ENCODE data around the gene FAM222B. TPM values are rescaled to one million over a fixed set of nuclear protein-coding genes. Genes with fewer than 3 reads are reported as not detected.

The FAM222B gene
- total RNA-seq, 4 donors from 2014 or later: 23.2 to 41.0 (median 32.9) TPM

GRCh38 chr17:28759256-28759865, 83.2 kb downstream of the FAM222B start:
- H3K27me3 ChIP-seq: no peaks in the 10 kb centered on the region
- 95 to 100% methylated on average over 2 to 18 of the region's 18 CpGs for WGBS, 2 donors (ENCODE audit: low coverage in 1 of 2)
- no peak for TF ChIP-seq POLR2AphosphoS5 (IDR thresholded peaks at IDR 0.05)
- TF ChIP-seq CTCF (IDR thresholded peaks at IDR 0.05): no peak
- no peak for TF ChIP-seq EP300 (IDR thresholded peaks at IDR 0.05; ENCODE audit: low read depth)
- TF ChIP-seq POLR2A (IDR thresholded peaks at IDR 0.05): no peak
- no peaks in the 10 kb centered on the region for H3K9me3 ChIP-seq
- peaks cover 0 to 11% (median 3%) of the 10 kb centered on the region in 4 donors for H3K36me3 ChIP-seq
- H3K27ac ChIP-seq: no peak overlapping the region
- in situ Hi-C loops (cut with MboI; ENCODE audit: low pct_ligation_motif_present in 1 of 4, low pct_unique_long_range_greater_than_20kb in 1 of 4, low sequenced_read_pairs in 3 of 4) (loop anchor here (10.0 to 25.0 kb wide), 3 partner anchors 128 to 155 kb away; partner anchors contain the start of genes DHRS13 (in 2 of the 4) and FLOT2 (in 1 of the 4)), intact Hi-C loops (cut with DNase I; ENCODE audit: low total_unique reads) (no loop called here)
- H3K4me1 ChIP-seq: peaks cover 0 to 17% (median 7%) of the 10 kb centered on the region in 4 donors
- DNase-seq: no peak
- no peak overlapping the region for H3K4me3 ChIP-seq

GRCh38 chr17:28758411-28759121, 84.0 kb downstream of the FAM222B start:
- H3K4me3 ChIP-seq: no peak overlapping the region
- peaks cover 0 to 13% (median 5%) of the 10 kb centered on the region in 4 donors for H3K4me1 ChIP-seq
- DNase-seq: no peak
- in situ Hi-C loops (cut with MboI; ENCODE audit: low pct_ligation_motif_present in 1 of 4, low pct_unique_long_range_greater_than_20kb in 1 of 4, low sequenced_read_pairs in 3 of 4): loop anchor here (10.0 to 25.0 kb wide), 3 partner anchors 129 to 156 kb away; partner anchors contain the start of genes DHRS13 (in 2 of the 4) and FLOT2 (in 1 of the 4)
- WGBS, 2 donors (ENCODE audit: low coverage in 1 of 2): 95% methylated on average over 32 of the region's 32 CpGs; no CpG with 5 or more reads in 1 of the 2 donors
- no peaks in the 10 kb centered on the region for H3K9me3 ChIP-seq
- intact Hi-C loops (cut with DNase I; ENCODE audit: low total_unique reads): no loop called here
- TF ChIP-seq POLR2A (IDR thresholded peaks at IDR 0.05) (no peak), CTCF (IDR thresholded peaks at IDR 0.05) (no peak), POLR2AphosphoS5 (IDR thresholded peaks at IDR 0.05) (no peak), EP300 (IDR thresholded peaks at IDR 0.05; ENCODE audit: low read depth) (no peak)
- H3K36me3 ChIP-seq: peaks cover 0 to 11% (median 3%) of the 10 kb centered on the region in 4 donors
- H3K27ac ChIP-seq: no peak overlapping the region
- no peaks in the 10 kb centered on the region for H3K27me3 ChIP-seq

GRCh38 chr17:28756049-28756804, 86.4 kb downstream of the FAM222B start:
- 85% methylated on average over 5 of the region's 5 CpGs; no CpG with 5 or more reads in 1 of the 2 donors for WGBS, 2 donors (ENCODE audit: low coverage in 1 of 2)
- TF ChIP-seq CTCF (IDR thresholded peaks at IDR 0.05) (no peak), EP300 (IDR thresholded peaks at IDR 0.05; ENCODE audit: low read depth) (no peak), POLR2A (IDR thresholded peaks at IDR 0.05) (no peak), POLR2AphosphoS5 (IDR thresholded peaks at IDR 0.05) (no peak)
- intact Hi-C loops (cut with DNase I; ENCODE audit: low total_unique reads): no loop called here
- in situ Hi-C loops (cut with MboI; ENCODE audit: low pct_ligation_motif_present in 1 of 4, low pct_unique_long_range_greater_than_20kb in 1 of 4, low sequenced_read_pairs in 3 of 4): loop anchor here (10.0 to 25.0 kb wide), 3 partner anchors 131 to 159 kb away; partner anchors contain the start of genes DHRS13 (in 2 of the 4) and FLOT2 (in 1 of the 4)
- no peaks in the 10 kb centered on the region for H3K9me3 ChIP-seq
- H3K4me1 ChIP-seq: peaks cover 0 to 3% (median 0%) of the 10 kb centered on the region in 4 donors
- H3K27me3 ChIP-seq: no peaks in the 10 kb centered on the region
- H3K36me3 ChIP-seq: peaks cover 0 to 11% (median 3%) of the 10 kb centered on the region in 4 donors
- no peak overlapping the region for H3K27ac ChIP-seq
- H3K4me3 ChIP-seq: no peak overlapping the region
- no peak for DNase-seq
